ENCODE results near the gene CBFA2T3.

CBFA2T3 gene

GRCh38 chr16:88880226-88881006 lies 96.6 kb downstream of the CBFA2T3 start:
- Histone ChIP-seq H3K79me2 (ENCODE audit: insufficient read depth, low read length) (no peaks in the 10 kb centered on the region), H3K36me3 (ENCODE audit: insufficient read depth, low read length) (no peaks in the 10 kb centered on the region), H3K9me3 (ENCODE audit: insufficient read depth, low read length, severe bottlenecking) (no peaks in the 10 kb centered on the region), H4K20me1 (ENCODE audit: insufficient read depth, low read length) (0 out of 2 replicates have a peak, but pooled peaks cover 3% of the 10 kb centered on the region), H3K4me2 (ENCODE audit: insufficient read depth, low read length) (no peak overlapping the region), H3K27me3 (ENCODE audit: insufficient read depth, low read length, poor library complexity) (no peaks in the 10 kb centered on the region), H3K9ac (ENCODE audit: low read depth, low read length) (no peak overlapping the region), H3K4me1 (ENCODE audit: insufficient read depth, low read length) (no peaks in the 10 kb centered on the region), H3K27ac (ENCODE audit: low read length) (no peak overlapping the region), H3K4me3 (ENCODE audit: low read depth in 1 of 2, low read length in 2 of 2) (no peak overlapping the region), H2AFZ (ENCODE audit: low read depth, low read length) (no peak overlapping the region)
- no peak for TF ChIP-seq EZH2 (IDR thresholded peaks at IDR 0.05; ENCODE audit: borderline replicate concordance, low read depth, low read length, severe bottlenecking)
- no peak for TF ChIP-seq CTCF (IDR thresholded peaks at IDR 0.05; ENCODE audit: borderline replicate concordance, extremely low read depth, low read length, poor library complexity, severe bottlenecking)
- no peak for DNase-seq
- ATAC-seq (ENCODE audit: insufficient read depth, low read depth) = no peak

- H3K36me3 ChIP-seq (ENCODE audit: insufficient read depth, low read length) = no peaks in the 10 kb centered on the region
- H3K79me2 ChIP-seq (ENCODE audit: insufficient read depth, low read length) = no peaks in the 10 kb centered on the region
- H3K4me2 ChIP-seq (ENCODE audit: insufficient read depth, low read length) = no peak overlapping the region
- no peak overlapping the region for H3K9ac ChIP-seq (ENCODE audit: low read depth, low read length)
- TF ChIP-seq CTCF (IDR thresholded peaks at IDR 0.05; ENCODE audit: borderline replicate concordance, extremely low read depth, low read length, poor library complexity, severe bottlenecking) (no peak), EZH2 (IDR thresholded peaks at IDR 0.05; ENCODE audit: borderline replicate concordance, low read depth, low read length, severe bottlenecking) (no peak)
- no peak for ATAC-seq (ENCODE audit: insufficient read depth, low read depth)
- no peaks in the 10 kb centered on the region for H3K27me3 ChIP-seq (ENCODE audit: insufficient read depth, low read length, poor library complexity)
- no peaks in the 10 kb centered on the region for H3K9me3 ChIP-seq (ENCODE audit: insufficient read depth, low read length, severe bottlenecking)
- no peak for DNase-seq
- H3K27ac ChIP-seq (ENCODE audit: low read length) = no peak overlapping the region
- no peak overlapping the region for H2AFZ ChIP-seq (ENCODE audit: low read depth, low read length)
- no peaks in the 10 kb centered on the region for H3K4me1 ChIP-seq (ENCODE audit: insufficient read depth, low read length)
- H3K4me3 ChIP-seq (ENCODE audit: low read depth in 1 of 2, low read length in 2 of 2) = no peak overlapping the region
- 0 out of 2 replicates have a peak, but pooled peaks cover 3% of the 10 kb centered on the region for H4K20me1 ChIP-seq (ENCODE audit: insufficient read depth, low read length)
These were observed 97.3 kb downstream of the CBFA2T3 start for GRCh38 chr16:88879788-88880055.

- no peak overlapping the region for H3K4me2 ChIP-seq (ENCODE audit: insufficient read depth, low read length)
- TF ChIP-seq CTCF (IDR thresholded peaks at IDR 0.05; ENCODE audit: borderline replicate concordance, extremely low read depth, low read length, poor library complexity, severe bottlenecking) (no peak), EZH2 (IDR thresholded peaks at IDR 0.05; ENCODE audit: borderline replicate concordance, low read depth, low read length, severe bottlenecking) (no peak)
- H3K27me3 ChIP-seq (ENCODE audit: insufficient read depth, low read length, poor library complexity) = no peaks in the 10 kb centered on the region
- no peak overlapping the region for H3K4me3 ChIP-seq (ENCODE audit: low read depth in 1 of 2, low read length in 2 of 2)
- DNase-seq = no peak
- no peak overlapping the region for H3K9ac ChIP-seq (ENCODE audit: low read depth, low read length)
- H3K79me2 ChIP-seq (ENCODE audit: insufficient read depth, low read length) = no peaks in the 10 kb centered on the region
- H3K27ac ChIP-seq (ENCODE audit: low read length) = no peak overlapping the region
- 0 out of 2 replicates have a peak, but pooled peaks cover 3% of the 10 kb centered on the region for H4K20me1 ChIP-seq (ENCODE audit: insufficient read depth, low read length)
- H2AFZ ChIP-seq (ENCODE audit: low read depth, low read length) = no peak overlapping the region
- no peaks in the 10 kb centered on the region for H3K4me1 ChIP-seq (ENCODE audit: insufficient read depth, low read length)
- no peak for ATAC-seq (ENCODE audit: insufficient read depth, low read depth)
- H3K9me3 ChIP-seq (ENCODE audit: insufficient read depth, low read length, severe bottlenecking) = no peaks in the 10 kb centered on the region
- no peaks in the 10 kb centered on the region for H3K36me3 ChIP-seq (ENCODE audit: insufficient read depth, low read length)
These were observed 97.8 kb downstream of the CBFA2T3 start for GRCh38 chr16:88878967-88879787.

All from DND-41 (cell line).